GM13976 (cell line): ENCODE data around the gene CISH.

Experiments used
- DNase-seq: peaks from one replicate; pipeline ENCODE4 v3.0.0; 2012; ENCODE audit warnings: low spot score
- in situ Hi-C: fragments of 300-500 bp; cut with MboI; formaldehyde crosslinking; loops from one replicate; pipeline ENCODE4 v1.12.0; 2022; ENCODE audit warnings: low sequenced_read_pairs, mixed read lengths, inconsistent platforms; ENCODE audit not compliant: unreplicated experiment
- TF ChIP-seq, protein P1 (sequence below): IDR thresholded peaks from 2 replicates; pipeline ENCODE4 v1.5.1; 2012; ENCODE audit warnings: borderline replicate concordance, mild to moderate bottlenecking; ENCODE audit not compliant: insufficient read depth; ENCODE audit errors: extremely low read depth, missing control alignments, control extremely low read depth

CISH gene

DNA sequence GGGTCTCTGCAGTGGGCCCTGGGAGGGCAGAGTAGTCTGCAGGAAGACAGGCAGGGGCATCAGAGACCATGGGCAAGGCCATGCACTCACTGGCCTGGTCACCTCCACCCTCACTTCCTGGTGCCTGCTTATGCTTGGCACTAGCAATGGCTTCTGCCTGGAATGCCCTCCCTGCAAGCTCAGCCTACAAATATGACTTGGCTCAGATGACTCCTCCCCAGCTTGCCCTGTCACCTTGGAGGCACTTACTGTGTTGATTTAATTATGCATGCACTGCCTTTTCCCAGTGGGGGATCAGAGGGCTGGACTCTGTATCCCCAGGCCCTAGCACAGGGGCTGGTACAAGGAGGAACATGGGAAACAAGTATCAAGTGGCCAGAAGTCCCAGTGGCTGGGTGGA lies 51.9 kb downstream of the CISH start:
- in situ Hi-C loops: no loop called here
- TF ChIP-seq, protein P1, sequence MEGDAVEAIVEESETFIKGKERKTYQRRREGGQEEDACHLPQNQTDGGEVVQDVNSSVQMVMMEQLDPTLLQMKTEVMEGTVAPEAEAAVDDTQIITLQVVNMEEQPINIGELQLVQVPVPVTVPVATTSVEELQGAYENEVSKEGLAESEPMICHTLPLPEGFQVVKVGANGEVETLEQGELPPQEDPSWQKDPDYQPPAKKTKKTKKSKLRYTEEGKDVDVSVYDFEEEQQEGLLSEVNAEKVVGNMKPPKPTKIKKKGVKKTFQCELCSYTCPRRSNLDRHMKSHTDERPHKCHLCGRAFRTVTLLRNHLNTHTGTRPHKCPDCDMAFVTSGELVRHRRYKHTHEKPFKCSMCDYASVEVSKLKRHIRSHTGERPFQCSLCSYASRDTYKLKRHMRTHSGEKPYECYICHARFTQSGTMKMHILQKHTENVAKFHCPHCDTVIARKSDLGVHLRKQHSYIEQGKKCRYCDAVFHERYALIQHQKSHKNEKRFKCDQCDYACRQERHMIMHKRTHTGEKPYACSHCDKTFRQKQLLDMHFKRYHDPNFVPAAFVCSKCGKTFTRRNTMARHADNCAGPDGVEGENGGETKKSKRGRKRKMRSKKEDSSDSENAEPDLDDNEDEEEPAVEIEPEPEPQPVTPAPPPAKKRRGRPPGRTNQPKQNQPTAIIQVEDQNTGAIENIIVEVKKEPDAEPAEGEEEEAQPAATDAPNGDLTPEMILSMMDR: no peak
- DNase-seq: no peak

DNA sequence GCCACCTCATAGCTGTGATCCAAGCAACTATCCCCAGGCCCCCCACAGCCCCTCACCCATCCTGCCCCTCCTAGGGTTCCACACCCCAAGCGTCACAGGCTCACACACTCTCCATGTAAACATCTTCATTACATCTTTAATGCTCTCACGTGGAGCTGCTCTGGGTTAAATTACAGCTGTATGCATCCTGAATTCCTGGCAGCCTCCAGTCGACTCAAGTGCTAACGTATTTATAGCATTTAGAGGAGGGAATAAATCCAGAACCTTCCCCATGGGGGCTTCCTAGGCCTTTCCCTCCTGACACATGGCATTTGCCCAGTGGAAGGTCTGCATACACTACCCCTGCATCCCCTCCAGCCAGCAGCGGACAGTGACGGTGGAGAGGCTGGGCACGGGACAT lies 53.7 kb downstream of the CISH start:
- TF ChIP-seq, protein P1: no peak
- in situ Hi-C loops: no loop called here
- no peak for DNase-seq

DNA sequence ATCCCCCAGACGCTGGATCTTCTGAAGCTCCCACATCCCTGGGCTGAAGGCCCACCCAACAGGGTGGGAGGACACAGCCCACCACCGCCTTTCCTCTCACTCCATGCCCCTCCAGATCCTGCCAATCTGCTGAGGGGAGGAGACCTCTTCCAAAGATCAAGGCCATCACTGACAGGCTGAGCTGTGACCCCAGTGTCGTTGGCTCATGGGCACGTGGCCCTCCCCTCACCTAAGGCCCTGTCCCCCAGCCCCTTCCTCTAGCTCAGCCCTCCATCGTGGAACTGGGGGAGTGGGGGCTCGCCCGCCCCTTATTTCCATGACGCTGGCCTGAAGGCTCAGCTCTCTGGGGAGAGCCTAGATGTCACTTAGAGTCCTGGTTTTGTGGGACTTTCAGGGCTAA lies 54.5 kb downstream of the CISH start:
- no peak for DNase-seq
- TF ChIP-seq, protein P1: no peak
- in situ Hi-C loops: no loop called here
